AG20443 (cell line): ENCODE results near the gene TP53I3.
A peak's percentile ranks its signal among the peaks of the same experiment; 100 is the strongest.
"Not testable (repeated sequence)": the region's sequence is repeated elsewhere in the genome, so short reads cannot be mapped to it uniquely, and the experiment has no call there.

Experiments used
- DNase-seq: peaks from one replicate; pipeline ENCODE4 v3.0.0; 2012; ENCODE audit warnings: low spot score, mixed read lengths

TP53I3 gene

GRCh38 chr2:24100732-24101131, 16.1 kb upstream of the TP53I3 start:
- DNase-seq: not testable (repeated sequence)

- DNase-seq: not testable (repeated sequence)
These were observed 10.6 kb upstream of the TP53I3 start for GRCh38 chr2:24095171-24095677.

GRCh38 chr2:24093270-24093669, 8.6 kb upstream of the TP53I3 start:
- not testable (repeated sequence) for DNase-seq

GRCh38 chr2:24088821-24089359, 4.3 kb upstream of the TP53I3 start:
- DNase-seq: no peak

- DNase-seq: no peak
These were observed 2.4 kb upstream of the TP53I3 start for GRCh38 chr2:24087032-24087431.

GRCh38 chr2:24086241-24086640, 1.6 kb upstream of the TP53I3 start:
- DNase-seq: no peak

- peak; percentile 43 for DNase-seq
These were observed 511 bp upstream of the TP53I3 start for GRCh38 chr2:24085200-24085489.

- peak; percentile 67 for DNase-seq
These were observed 858 bp downstream of the TP53I3 start for GRCh38 chr2:24083567-24084385.

GRCh38 chr2:24082787-24083566, 1.7 kb downstream of the TP53I3 start:
- DNase-seq: no peak

GRCh38 chr2:24080701-24081100, 3.9 kb downstream of the TP53I3 start:
- DNase-seq: no peak

GRCh38 chr2:24077879-24078278, 6.8 kb downstream of the TP53I3 start:
- DNase-seq: no peak

- DNase-seq: peak; percentile 14
These were observed 7.1 kb downstream of the TP53I3 start for GRCh38 chr2:24077535-24077877.

- no peak for DNase-seq
These were observed 7.6 kb downstream of the TP53I3 start for GRCh38 chr2:24076849-24077534.

GRCh38 chr2:24075915-24076848, 8.5 kb downstream of the TP53I3 start, which contains the start of gene SF3B6:
SF3B6 (minus strand) TSS chr2:24076326; CDS start chr2:24076229, 97 bp downstream.
- DNase-seq: peak; percentile 95

GRCh38 chr2:24075259-24075658, 9.4 kb downstream of the TP53I3 start:
- DNase-seq: no peak

GRCh38 chr2:24073816-24074215, 10.8 kb downstream of the TP53I3 start:
- no peak for DNase-seq

GRCh38 chr2:24072259-24072658, 12.4 kb downstream of the TP53I3 start:
- no peak for DNase-seq

GRCh38 chr2:24065341-24065740, 19.3 kb downstream of the TP53I3 start:
- no peak for DNase-seq

GRCh38 chr2:24058564-24059271, 25.9 kb downstream of the TP53I3 start:
- DNase-seq: no peak

- DNase-seq: no peak
These were observed 28.9 kb downstream of the TP53I3 start for GRCh38 chr2:24055750-24056149.
